HG03135 (cell line): Measurements from ENCODE around the gene ALG1.
"Not testable (repeated sequence)": the region's sequence is repeated elsewhere in the genome, so short reads cannot be mapped to it uniquely, and the experiment has no call there.

ENCODE experiments used
- ATAC-seq: cut with Tn5 transposase; IDR thresholded peaks from one replicate; pipeline ENCODE4 v1.9.1; 2021; ENCODE audit warnings: mild to moderate bottlenecking, moderate library complexity; ENCODE audit not compliant: unreplicated experiment

Gene ALG1

GRCh38 chr16:5072334-5073278 lies 963 bp downstream of the ALG1 start:
- no peak for ATAC-seq

- no peak for ATAC-seq
Measured at GRCh38 chr16:5073279-5073629, 1.6 kb downstream of the ALG1 start.

- ATAC-seq, result not testable (repeated sequence)
Measured at GRCh38 chr16:5073771-5074170, 2.1 kb downstream of the ALG1 start.

- ATAC-seq, result no peak
Measured at GRCh38 chr16:5075637-5076036, 4.0 kb downstream of the ALG1 start.

GRCh38 chr16:5077304-5077703 lies 5.7 kb downstream of the ALG1 start:
- ATAC-seq, result no peak

GRCh38 chr16:5078626-5079025 lies 7.0 kb downstream of the ALG1 start:
- no peak for ATAC-seq

- ATAC-seq, result not testable (repeated sequence)
Measured at GRCh38 chr16:5080461-5080860, 8.8 kb downstream of the ALG1 start.

- ATAC-seq, result not testable (repeated sequence)
Measured at GRCh38 chr16:5080996-5081395, 9.4 kb downstream of the ALG1 start.

GRCh38 chr16:5083646-5084045 lies 12.0 kb downstream of the ALG1 start:
- not testable (repeated sequence) for ATAC-seq

GRCh38 chr16:5084099-5084731 lies 12.6 kb downstream of the ALG1 start:
- ATAC-seq, result not testable (repeated sequence)

GRCh38 chr16:5084802-5085201 lies 13.2 kb downstream of the ALG1 start:
- ATAC-seq, result not testable (repeated sequence)

- ATAC-seq, result not testable (repeated sequence)
Measured at GRCh38 chr16:5085716-5086115, 14.1 kb downstream of the ALG1 start.

- ATAC-seq, result not testable (repeated sequence)
Measured at GRCh38 chr16:5088086-5088790, 16.6 kb downstream of the ALG1 start.

GRCh38 chr16:5088936-5089335 lies 17.3 kb downstream of the ALG1 start:
- not testable (repeated sequence) for ATAC-seq

- ATAC-seq, result not testable (repeated sequence)
Measured at GRCh38 chr16:5089911-5090555, 18.4 kb downstream of the ALG1 start.

- not testable (repeated sequence) for ATAC-seq
Measured at GRCh38 chr16:5090592-5090991, 18.9 kb downstream of the ALG1 start.

- ATAC-seq, result not testable (repeated sequence)
Measured at GRCh38 chr16:5093081-5093480, 21.4 kb downstream of the ALG1 start.

- not testable (repeated sequence) for ATAC-seq
Measured at GRCh38 chr16:5093746-5094145, 22.1 kb downstream of the ALG1 start.

- not testable (repeated sequence) for ATAC-seq
Measured at GRCh38 chr16:5095145-5095830, 23.6 kb downstream of the ALG1 start.

- ATAC-seq, result not testable (repeated sequence)
Measured at GRCh38 chr16:5096437-5097060, 24.9 kb downstream of the ALG1 start.
